Psoas muscle (tissue), 8 donors: ENCODE measurements around the gene CHRNB1. TPM values are rescaled to one million over a fixed set of nuclear protein-coding genes. Genes with fewer than 3 reads are reported as not detected.

ENCODE experiments used
- ATAC-seq, 4 donors: fragments of 200-7000 bp; cut with Tn5 transposase; one replicate each; pipeline ENCODE4 v1.9.1; 2020; ENCODE audit warnings: moderate library complexity in 3 of 4, mild to moderate bottlenecking in 2 of 4
- DNase-seq, 2 donors: peaks; one replicate each; pipeline ENCODE4 v3.0.0-alpha.2; 2020
- H3K27ac ChIP-seq: fragments of 200-600 bp; one replicate; pipeline ENCODE4 v1.8.0; 2022
- H3K27me3 ChIP-seq, 3 donors: fragments of 200-600 bp in 1 of 3; one replicate each; pipeline versions ENCODE4 v1.6.1 to v1.8.0; 2013 to 2022; ENCODE audit warnings: low read length in 2 of 3, mild to moderate bottlenecking in 2 of 3, moderate library complexity in 1 of 3; ENCODE audit not compliant: insufficient read depth in 3 of 3
- H3K36me3 ChIP-seq, 2 donors: fragments of 200-600 bp in 1 of 2; one replicate each; pipeline versions ENCODE4 v1.6.1 to v1.8.0; 2013 to 2022; ENCODE audit warnings: low read depth in 1 of 2, mild to moderate bottlenecking in 1 of 2, moderate library complexity in 1 of 2; ENCODE audit not compliant: insufficient read depth in 1 of 2
- H3K4me1 ChIP-seq: fragments of 200-600 bp; one replicate; pipeline ENCODE4 v1.8.0; 2022
- H3K4me3 ChIP-seq: fragments of 200-600 bp; one replicate; pipeline ENCODE4 v1.8.0; 2022; ENCODE audit warnings: mild to moderate bottlenecking
- H3K9me3 ChIP-seq: fragments of 200-600 bp; one replicate; pipeline ENCODE4 v1.8.0; 2022
- WGBS, 3 donors: extraction: QIAGEN DNeasy Blood & Tissue Kit; methylation state at CpG; one replicate each; pipeline versions ENCODE4 v1.1.6 to v1.1.7; 2013; 5-methylcytosine and 5-hydroxymethylcytosine counted together
- intact Hi-C, 2 donors: fragments of 100-400 bp; cut with DNase I; formaldehyde crosslinking; loops; one replicate each; pipeline versions ENCODE4 v1.11.0 to v1.14.2; 2022
- polyA plus RNA-seq, 3 donors: library from polyadenylated mRNA; stranded (reverse); fragments of 200-250 nt; gene quantifications; one replicate each; pipeline ENCODE4 v1.2.3, GENCODE V29; 2013
- total RNA-seq, 4 donors: library from RNA; stranded (reverse); fragmentation: NEBNext Ultra II Directional in 2 of 4; extraction: Animal tissue kit (Norgen Biotek cat#: 25700) in 2 of 4; gene quantifications; one replicate each; pipeline versions ENCODE4 v1.2.1 to v1.2.4, GENCODE V29; 2021 to 2023
- TF ChIP-seq, protein P1 (sequence below): fragments of 200-600 bp; IDR thresholded peaks from one replicate; pipeline ENCODE4 v1.8.0; 2022; ENCODE audit warnings: antibody characterized with exemption
- donor health status: healthy with polysubstance abuse.
- donor health status: DM: no; HTN: no; CAD: no; lungs with moderate emphysema.
- donor health status: Bipolar disorder and iron deficiency.
- donor health status: healthy.
- donor health status: DM: yes; HTN: yes; CAD: no.
- donor health status: DM: no; HTN: no; CAD: no.
- donor health status: DM: no; HTN: no; CAD: no.
- donor health status: DM: yes; HTN: yes; CAD: no.

The CHRNB1 gene
- total and polyA plus RNA-seq, 7 donors = 73.0 to 190 (median 118) TPM

- Histone ChIP-seq H3K27ac (peak overlapping the region; percentile 75), H3K27me3 (no peaks in the 10 kb centered on the region), H3K4me3 (peak overlapping the region; percentile 73), H3K9me3 (no peaks in the 10 kb centered on the region), H3K36me3 (peaks cover 0 to 7% of the 10 kb centered on the region in 2 donors), H3K4me1 (peaks cover 9% of the 10 kb centered on the region)
- WGBS, 3 donors = 0% methylated on average over 13 of the region's 13 CpGs
- no peak for DNase-seq
- ATAC-seq = peak; percentile 61 to 72 (median 62)
- TF ChIP-seq, protein P1, sequence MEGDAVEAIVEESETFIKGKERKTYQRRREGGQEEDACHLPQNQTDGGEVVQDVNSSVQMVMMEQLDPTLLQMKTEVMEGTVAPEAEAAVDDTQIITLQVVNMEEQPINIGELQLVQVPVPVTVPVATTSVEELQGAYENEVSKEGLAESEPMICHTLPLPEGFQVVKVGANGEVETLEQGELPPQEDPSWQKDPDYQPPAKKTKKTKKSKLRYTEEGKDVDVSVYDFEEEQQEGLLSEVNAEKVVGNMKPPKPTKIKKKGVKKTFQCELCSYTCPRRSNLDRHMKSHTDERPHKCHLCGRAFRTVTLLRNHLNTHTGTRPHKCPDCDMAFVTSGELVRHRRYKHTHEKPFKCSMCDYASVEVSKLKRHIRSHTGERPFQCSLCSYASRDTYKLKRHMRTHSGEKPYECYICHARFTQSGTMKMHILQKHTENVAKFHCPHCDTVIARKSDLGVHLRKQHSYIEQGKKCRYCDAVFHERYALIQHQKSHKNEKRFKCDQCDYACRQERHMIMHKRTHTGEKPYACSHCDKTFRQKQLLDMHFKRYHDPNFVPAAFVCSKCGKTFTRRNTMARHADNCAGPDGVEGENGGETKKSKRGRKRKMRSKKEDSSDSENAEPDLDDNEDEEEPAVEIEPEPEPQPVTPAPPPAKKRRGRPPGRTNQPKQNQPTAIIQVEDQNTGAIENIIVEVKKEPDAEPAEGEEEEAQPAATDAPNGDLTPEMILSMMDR = no peak
- intact Hi-C loops = no loop called here
These were observed 41.2 kb upstream of the CHRNB1 start for GRCh38 chr17:7403727-7403976.

DNA sequence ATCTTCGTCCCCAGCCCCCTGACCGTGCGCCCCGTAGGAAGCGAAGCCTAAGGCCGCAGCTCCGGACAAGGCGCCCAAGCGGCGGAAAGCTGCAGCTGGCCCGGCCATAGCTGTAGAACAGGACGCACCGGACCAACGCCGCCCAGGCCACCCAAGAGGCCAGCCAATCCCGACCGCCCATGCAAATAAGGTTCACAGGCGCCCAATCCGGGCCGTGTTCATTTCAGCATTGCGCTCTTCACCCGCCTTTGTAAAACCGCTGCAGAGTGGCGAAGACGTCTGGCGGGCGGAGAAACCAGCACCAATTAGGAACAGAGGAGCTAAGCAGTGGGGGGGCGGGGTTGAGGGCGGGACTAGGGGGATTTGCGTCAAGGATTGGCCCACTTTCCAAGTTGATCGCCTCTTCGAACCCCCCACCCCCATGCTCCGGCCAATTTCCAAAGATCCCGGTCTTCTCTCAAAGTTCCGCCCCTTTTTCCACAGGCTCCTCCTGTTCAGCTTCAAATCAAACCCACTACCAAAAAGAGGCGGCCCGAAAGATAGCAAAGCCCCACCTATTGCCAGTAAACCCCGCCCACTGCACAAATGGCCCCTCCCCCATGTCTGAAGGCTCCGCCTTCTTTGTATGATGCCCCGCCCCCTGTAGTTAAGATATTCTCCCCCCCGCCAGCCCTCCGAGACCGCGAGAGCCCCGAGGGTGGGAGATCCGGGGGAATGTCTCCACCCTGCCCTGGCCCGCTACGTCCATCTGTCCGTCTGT is 40.7 kb upstream of the CHRNB1 start, which contains the start of gene TMEM256:
TSS of gene TMEM256 (minus strand) at position 121 of the 760 bp plus-strand sequence. CDS start at position 108, 13 bp downstream.
- Histone ChIP-seq H3K4me1 (peaks cover 9% of the 10 kb centered on the region), H3K4me3 (peak within 1 kb of the TSS; percentile 73), H3K36me3 (peaks cover 0 to 7% of the 10 kb centered on the region in 2 donors), H3K9me3 (no peaks in the 10 kb centered on the region), H3K27ac (peak within 1 kb of the TSS; percentile 75), H3K27me3 (no peaks in the 10 kb centered on the region)
- 0% methylated on average over 38 to 49 of the region's 49 CpGs for WGBS, 3 donors
- ATAC-seq (peak; percentile 91 to 93 (median 92)), DNase-seq (peak; percentile 98 to 99)
- TF ChIP-seq, protein P1 = no peak
- intact Hi-C loops = loop anchor here (1.0 to 2.0 kb wide), 2 partner anchors 31 to 80 kb away; partner anchors contain the start of genes POLR2A (in 1 of the 2) and TMEM102 (in 1 of the 2)

- H3K27me3 ChIP-seq = no peaks in the 10 kb centered on the region
- 0 to 1% (median 0%) methylated on average over 40 to 63 of the region's 65 CpGs for WGBS, 3 donors
- peaks cover 9% of the 10 kb centered on the region for H3K4me1 ChIP-seq
- H3K9me3 ChIP-seq = no peaks in the 10 kb centered on the region
- TF ChIP-seq, protein P1 = no peak
- peaks cover 0 to 4% of the 10 kb centered on the region in 2 donors for H3K36me3 ChIP-seq
- DNase-seq (peak; percentile 70 to 84), ATAC-seq (peak; percentile 49 to 72 (median 55))
- H3K27ac ChIP-seq = peak overlapping the region; percentile 75
- peak overlapping the region; percentile 73 for H3K4me3 ChIP-seq
- intact Hi-C loops = loop anchor here (1.0 to 2.0 kb wide), 2 partner anchors 30 to 79 kb away; partner anchors contain the start of genes POLR2A (in 1 of the 2) and TMEM102 (in 1 of the 2)
These were observed 40.0 kb upstream of the CHRNB1 start for GRCh38 chr17:7404737-7405349.

DNA sequence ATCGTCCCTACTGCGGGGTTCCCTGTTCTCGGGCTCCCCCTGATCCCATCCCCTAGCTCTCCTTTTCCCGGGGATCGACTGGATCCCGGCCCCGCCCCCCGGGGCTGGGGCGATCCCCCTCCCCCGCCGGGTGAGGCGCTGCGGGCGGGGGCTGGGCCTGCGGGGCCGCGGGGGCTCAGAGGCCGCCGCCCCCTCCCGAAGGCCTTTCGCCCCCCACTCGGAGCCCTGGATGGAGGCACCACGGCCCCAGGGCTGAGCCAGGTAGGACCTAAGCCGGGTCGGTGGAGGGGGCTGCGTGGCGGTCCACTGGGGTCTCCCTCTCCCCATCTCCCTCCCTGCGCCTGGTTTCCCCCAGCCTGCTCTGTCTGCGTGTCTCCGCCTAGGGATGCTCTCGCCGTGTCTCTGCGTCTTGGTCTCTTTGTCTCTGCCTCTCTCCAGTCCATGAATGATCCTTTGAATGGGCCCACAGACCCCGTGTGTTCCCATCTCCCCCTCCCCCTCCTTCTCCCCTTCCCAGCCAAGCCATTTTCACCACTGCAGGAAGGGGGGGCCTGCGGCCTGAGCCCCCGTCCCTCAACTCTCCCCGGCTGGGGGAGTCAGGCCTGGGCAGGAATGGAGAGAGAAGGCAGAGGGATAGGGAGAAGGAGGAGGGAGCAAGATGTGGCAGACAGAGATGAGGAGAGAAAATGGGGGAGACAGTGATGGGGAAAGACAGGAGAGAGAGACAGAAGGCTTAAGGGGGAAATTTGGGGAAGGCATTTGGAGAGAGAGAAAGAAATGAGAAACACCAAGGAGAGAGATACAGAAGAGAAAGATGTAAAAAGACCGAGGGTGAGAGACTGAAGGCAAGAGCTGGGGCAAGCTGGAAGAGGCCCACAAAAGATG is 39.3 kb upstream of the CHRNB1 start:
- TF ChIP-seq, protein P1 = no peak
- H3K4me3 ChIP-seq = peak overlapping the region; percentile 73
- H3K27ac ChIP-seq = peak overlapping the region; percentile 75
- H3K27me3 ChIP-seq = no peaks in the 10 kb centered on the region
- no peaks in the 10 kb centered on the region for H3K9me3 ChIP-seq
- 12 to 17% (median 16%) methylated on average over 32 to 38 of the region's 38 CpGs for whole genome bisulfite sequencing, 3 donors
- DNase-seq = no peak
- no peak for ATAC-seq
- peaks cover 9% of the 10 kb centered on the region for H3K4me1 ChIP-seq
- H3K36me3 ChIP-seq = peaks cover 0 to 4% of the 10 kb centered on the region in 2 donors
- intact Hi-C loops = loop anchor here in 1 of 2 donors (2.0 kb wide), 1 partner anchor 29 kb away; the partner anchor contains the start of gene TMEM102
